Upper lobe of left lung (tissue), 4 donors: ENCODE measurements around the gene AGAP1.

Experiments used
- CTCF ChIP-seq, 6 experiments: fragments of 450-650 bp in 4 of 6; fragments of 200-600 bp in 2 of 6; sonication (generic) in 2 of 6; IDR thresholded peaks; one replicate each; pipeline ENCODE4 v1.5.1; 2016 to 2019; ENCODE audit warnings: antibody characterized with exemption in 6 of 6
- POLR2A ChIP-seq, 4 donors: fragments of 450-650 bp; IDR thresholded peaks; one replicate each; pipeline ENCODE4 v1.5.1; 2016 to 2017; ENCODE audit warnings: antibody characterized with exemption in 4 of 4, mild to moderate bottlenecking in 2 of 4
- POLR2AphosphoS5 ChIP-seq, 2 donors: sonication (generic); formaldehyde crosslinking; IDR thresholded peaks; one replicate each; pipeline ENCODE4 v1.5.1; 2017; ENCODE audit warnings: antibody characterized with exemption in 2 of 2

DNA sequence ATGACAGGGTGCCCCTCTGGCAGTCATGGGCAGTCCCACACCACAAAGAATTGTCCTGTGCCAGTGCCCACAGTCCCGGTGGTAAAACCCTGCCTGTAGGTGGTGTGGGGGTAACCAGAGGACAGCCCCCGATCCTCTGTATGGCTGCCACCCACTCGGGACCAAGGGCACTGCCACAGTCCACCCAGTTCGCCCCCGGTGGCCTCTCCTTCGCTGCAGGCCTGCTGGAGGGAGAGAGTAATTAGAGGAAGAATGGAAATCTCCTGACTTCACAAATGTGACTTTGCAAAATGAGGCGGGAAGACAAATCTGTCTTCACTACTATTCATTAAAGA, 663.0 kb downstream of the AGAP1 start:
- no peak for TF ChIP-seq POLR2A (IDR thresholded peaks at IDR 0.05)
- no peak for TF ChIP-seq CTCF (IDR thresholded peaks at IDR 0.05)
- no peak for TF ChIP-seq POLR2AphosphoS5 (IDR thresholded peaks at IDR 0.05)
